UCSD-AML1 (cell line): ENCODE data around the gene ELFN1.
"Not testable (repeated sequence)": the region's sequence is repeated elsewhere in the genome, so short reads cannot be mapped to it uniquely, and the experiment has no call there.

Experiments used
- DNase-seq: peaks from one replicate; lab custom pipeline; 2025; ENCODE audit not compliant: unreplicated experiment; lab: John Stamatoyannopoulos, UW

Gene ELFN1

GRCh38 chr7:1752771-1753563, 82.9 kb downstream of the ELFN1 start:
- no peak for DNase-seq

DNA sequence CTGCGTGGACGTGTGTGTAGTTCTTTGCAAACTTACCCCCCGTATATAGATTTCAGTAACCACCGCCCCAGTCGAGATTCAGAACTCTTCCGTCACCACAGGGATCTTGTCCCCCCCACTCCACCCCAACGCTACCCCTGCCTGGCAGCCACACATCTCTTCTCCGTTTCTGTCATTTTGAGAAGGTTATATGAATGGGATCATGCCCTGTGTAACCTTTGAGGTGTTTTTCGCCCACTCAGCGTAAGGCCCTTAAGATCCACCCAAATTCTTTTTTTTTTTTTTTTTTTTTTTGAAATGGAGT, 83.4 kb downstream of the ELFN1 start:
- DNase-seq = no peak

DNA sequence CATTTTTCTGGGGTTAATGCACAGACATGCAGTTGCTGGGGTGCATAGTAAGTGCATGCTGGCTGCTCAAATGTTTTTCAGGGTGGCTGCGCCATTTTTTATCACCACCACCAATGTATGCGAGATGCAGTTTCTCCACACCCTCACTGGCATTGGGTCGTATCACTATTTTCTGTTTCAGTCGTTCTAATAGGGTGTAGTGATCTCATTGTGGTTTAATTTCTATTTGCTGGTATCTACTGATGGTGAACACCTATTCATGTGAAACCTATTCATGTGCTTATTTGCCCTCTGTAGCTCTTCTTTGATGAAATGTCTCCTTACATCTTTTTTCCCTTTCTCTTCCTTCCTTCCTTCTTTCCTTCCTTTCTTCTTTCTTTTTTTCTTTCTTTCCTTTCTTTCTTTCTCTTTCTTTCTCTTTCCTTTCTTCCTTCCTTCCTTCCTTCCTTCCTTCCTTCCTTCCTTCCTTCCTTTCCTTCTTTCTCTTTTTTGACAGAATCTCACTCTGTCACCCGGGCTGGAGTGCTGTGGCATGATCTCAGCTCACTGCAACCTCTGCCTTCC, 84.3 kb downstream of the ELFN1 start:
- no peak for DNase-seq

- DNase-seq = no peak
Measured at GRCh38 chr7:1755783-1756625, 85.9 kb downstream of the ELFN1 start.

DNA sequence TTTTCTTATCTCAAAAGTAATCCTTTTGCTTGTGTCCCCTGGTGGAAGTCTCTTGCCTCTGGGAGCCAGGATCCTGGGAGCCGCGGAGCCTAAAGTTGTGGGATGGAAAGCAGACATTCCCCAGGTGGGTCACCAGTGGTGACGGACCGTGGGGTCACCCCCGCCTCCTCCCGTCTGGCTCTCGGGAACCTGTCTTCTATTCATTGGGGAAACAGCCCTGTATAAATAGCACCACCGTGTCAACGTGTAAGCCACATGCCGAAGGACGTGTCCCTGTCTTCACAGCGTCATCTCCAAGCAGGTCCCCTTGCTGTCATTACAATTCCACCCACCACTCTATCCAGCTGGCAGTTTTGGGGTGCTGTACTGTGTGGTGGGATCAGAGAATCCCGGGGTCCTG, 87.5 kb downstream of the ELFN1 start:
- DNase-seq = no peak

DNA sequence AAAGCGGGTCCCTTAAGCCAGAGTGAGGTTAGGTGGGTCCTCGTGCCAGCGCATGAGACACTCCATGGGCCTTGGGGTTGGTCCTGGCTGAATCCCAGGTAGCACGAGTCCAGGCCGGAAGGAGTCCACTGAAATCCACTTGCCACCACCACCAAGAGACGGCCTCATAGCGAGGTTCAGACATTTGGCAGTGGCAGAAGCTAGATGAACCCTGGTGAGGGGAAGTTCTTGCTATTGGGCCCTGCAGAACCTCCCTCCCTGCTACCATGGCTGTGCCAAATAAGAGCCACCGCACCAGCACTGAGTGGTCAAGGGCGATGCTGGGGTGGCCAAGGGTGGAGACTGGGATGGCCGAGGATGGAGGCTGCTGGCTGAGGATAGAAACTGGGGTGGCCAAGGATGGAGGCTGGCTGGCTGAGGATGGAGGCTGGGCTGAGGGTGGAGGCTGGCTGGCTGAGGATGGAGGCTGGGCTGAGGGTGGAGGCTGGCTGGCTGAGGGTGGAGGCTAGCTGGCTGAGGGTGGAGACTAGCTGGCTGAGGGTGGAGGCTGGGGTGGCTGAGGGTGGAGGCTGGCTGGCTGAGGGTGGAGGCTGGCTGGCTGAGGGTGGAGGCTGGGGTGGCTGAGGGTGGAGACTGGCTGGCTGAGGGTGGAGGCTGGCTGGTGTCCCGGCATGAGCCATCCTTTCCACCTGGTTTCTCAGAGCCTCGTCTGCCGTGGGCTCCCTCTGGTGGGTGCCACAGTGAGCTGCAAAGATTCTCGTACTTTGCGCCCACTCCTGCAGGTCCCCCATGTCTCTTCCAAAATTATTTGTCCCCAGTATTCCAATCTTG, 88.2 kb downstream of the ELFN1 start:
- DNase-seq = peak; percentile 20

GRCh38 chr7:1758859-1759521, 88.9 kb downstream of the ELFN1 start:
- DNase-seq = no peak

DNA sequence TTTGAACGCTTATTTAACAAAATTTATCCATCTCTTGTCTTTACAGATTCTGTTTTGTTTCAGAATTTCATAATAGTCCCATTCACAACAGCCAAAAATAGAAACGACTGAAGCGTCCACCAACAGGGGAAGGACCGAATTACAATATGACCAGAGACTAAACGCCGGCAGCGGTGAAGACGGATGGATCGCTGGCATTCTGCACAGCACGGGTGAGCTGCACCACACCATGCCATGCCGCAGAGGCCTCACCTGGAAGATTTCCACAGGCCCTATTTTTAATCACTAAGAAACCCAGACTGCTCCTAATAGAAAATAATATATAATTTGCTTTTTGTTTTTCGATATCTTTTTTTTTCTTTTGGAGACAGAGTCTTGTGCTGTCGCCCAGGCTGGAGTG, 91.0 kb downstream of the ELFN1 start:
- DNase-seq = no peak

- DNase-seq = no peak
Measured at GRCh38 chr7:1761774-1762173, 91.7 kb downstream of the ELFN1 start.

GRCh38 chr7:1762238-1762945, 92.3 kb downstream of the ELFN1 start:
- no peak for DNase-seq

DNA sequence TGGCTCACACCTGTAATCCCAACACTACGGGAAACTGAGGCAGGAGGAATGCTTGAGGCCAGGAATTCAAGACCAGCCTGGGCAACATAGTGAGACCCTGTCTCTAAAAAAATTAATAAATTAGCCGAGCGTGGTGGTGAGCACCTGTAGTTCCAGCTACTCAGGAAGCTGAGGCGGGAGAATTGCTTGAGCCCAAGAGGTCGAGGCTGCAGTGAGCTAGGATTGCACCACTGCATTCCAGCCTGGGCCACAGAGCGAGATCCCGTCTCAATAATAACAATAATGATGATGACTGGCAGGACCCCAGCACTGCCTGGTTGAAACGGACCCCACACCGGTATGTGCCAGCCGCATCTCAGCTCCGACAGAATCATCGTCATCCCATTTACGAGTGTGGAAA, 93.0 kb downstream of the ELFN1 start:
- DNase-seq = no peak

DNA sequence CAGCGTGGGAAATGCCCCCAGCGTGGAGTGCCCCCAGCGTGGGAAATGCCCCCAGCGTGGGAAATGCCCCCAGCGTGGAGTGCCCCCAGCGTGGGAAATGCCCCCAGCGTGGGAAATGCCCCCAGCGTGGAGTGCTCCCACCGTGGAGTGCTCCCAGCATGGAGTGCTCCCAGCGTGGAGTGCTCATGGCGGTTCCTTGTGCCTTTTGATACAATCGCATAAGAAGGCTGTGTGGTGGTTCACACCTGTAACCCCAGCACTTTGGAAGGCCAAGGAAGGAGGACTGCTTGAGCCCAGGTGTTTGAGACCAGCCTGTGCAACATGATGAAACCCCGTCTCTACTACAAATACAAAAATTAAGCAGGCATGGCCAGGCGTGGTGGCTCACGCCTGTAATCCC, 93.8 kb downstream of the ELFN1 start:
- not testable (repeated sequence) for DNase-seq

- no peak for DNase-seq
Measured at GRCh38 chr7:1765336-1765735, 95.3 kb downstream of the ELFN1 start.

- DNase-seq = no peak
Measured at GRCh38 chr7:1767524-1767923, 97.4 kb downstream of the ELFN1 start.

GRCh38 chr7:1768832-1769231, 98.8 kb downstream of the ELFN1 start:
- no peak for DNase-seq

DNA sequence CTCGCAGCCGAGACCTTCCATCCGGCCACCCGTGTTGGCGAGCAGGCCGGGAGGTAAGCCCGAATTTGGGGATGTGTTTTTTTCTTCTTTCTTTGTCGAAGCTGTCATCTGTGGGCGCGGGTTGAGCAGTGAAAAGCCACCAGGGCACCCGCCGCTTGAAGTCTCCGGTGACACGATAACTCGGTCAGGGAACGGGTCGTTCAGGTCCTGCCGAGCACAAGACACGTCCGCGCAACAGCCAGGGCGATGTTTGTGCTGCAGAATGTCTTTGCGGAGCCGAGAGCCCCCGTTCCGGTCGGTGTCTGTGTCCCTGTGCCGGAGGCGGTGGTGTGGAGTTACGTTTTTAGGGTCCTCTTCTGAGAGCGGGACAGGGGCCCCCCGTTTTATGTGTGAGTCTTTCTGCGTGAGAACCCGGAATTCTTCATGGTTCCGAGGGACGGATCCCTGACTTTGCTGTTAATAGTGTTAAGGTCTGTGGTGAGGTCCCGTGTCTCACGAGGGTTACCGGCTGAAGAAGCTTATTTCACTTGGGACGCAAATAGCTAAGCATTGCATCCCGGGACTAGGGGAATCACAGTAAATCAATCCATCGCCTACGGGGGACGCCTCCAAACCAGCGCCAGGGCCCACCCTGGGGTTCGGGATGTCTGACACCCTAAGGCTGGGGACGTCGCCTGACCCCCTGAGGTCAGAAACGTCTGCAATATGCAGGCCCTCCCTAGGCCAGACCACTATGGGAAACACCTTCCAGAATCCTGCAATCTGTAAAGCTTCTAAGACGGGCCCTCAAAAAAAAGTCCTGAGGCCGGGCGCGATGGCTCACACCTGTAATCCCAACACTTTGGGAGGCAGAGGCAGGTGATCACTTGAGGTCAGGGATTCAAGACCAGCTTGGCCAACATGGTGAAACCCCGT, 99.5 kb downstream of the ELFN1 start:
- DNase-seq = no peak

- no peak for DNase-seq
Measured at GRCh38 chr7:1770331-1770730, 100.3 kb downstream of the ELFN1 start.

DNA sequence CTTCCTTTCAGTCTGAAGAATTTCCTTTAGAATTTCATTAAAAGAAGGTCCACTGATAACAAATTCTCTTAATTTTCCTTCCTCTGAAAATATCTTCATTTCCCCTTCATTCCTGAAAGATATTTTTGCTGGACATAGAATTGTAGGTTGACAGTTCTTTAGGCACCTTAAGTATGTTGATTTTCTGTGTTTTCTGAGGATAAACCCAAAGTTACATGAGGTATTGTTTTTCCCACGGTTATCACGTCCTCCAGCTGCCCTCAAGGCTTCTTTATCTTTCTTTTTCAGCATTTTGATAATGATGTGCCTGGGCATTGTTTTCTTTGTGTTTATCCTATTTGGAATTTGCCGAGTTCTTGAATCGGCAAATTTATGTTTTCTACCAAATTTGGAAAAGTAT, 105.3 kb downstream of the ELFN1 start:
- DNase-seq = no peak

GRCh38 chr7:1777122-1777521, 107.0 kb downstream of the ELFN1 start:
- DNase-seq = no peak
